ENCODE data around the gene KLHL17. TPM values are rescaled to one million over a fixed set of nuclear protein-coding genes. Genes with fewer than 3 reads are reported as not detected.

KLHL17 gene
- polyA plus RNA-seq, 1 donor (not counting 4 experiments of a cell fraction or from before 2014, with no cell fraction given) = 6.5 TPM

DNA sequence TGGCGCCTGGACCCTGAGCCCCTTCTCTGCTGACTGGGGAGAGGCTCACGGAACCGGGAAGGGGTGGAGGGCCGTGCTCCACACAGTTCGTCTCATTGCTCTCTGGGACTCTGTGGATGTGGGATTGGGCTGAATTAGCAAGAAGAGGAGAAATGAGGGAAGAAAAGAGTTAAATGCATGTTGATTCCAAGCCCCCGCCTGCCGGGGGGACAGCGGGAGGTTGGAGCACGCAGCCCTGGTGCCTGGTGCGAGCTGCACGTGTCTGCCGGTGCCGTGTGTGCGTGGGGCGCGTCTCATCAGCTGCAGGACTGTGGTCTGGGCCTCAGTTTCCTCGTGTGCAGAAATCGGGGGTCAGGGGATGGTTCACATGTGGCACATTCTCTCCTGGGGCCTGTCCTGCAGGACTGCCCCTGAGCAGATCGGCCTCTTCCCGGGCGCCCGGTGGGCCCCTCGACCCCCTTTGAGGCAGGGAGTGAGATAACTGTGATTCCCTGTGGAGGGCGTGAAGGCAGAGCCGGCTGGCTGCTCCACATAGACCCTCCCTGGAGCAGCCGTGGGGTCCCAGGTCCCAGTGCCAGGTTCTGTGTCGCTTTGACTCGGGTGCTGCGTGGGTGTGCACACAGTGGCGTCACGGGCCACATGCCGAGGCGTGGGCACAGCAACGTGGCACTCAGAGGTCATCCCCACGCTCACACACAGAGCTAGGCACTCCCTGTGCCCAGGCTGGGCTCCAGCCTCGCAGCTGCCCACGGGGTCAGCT is 25.2 kb upstream of the KLHL17 start:
- Histone ChIP-seq H3K4me2 (ENCODE audit: control insufficient read depth, extremely low read depth, insufficient read depth, low read depth, low read length) (no peak overlapping the region), H3K27ac (ENCODE audit: control insufficient read depth, insufficient read depth, low read length) (no peak overlapping the region), H3K9me1 (ENCODE audit: control insufficient read depth, extremely low read depth, insufficient read depth, low read length) (no peaks in the 10 kb centered on the region), H4K20me1 (ENCODE audit: control insufficient read depth, extremely low read depth, insufficient read depth, low read length) (no peaks in the 10 kb centered on the region), H3K9ac (ENCODE audit: control insufficient read depth, extremely low read depth, insufficient read depth, low read length) (no peak overlapping the region), H3K79me2 (ENCODE audit: control insufficient read depth, insufficient read depth, low read length) (no peaks in the 10 kb centered on the region), H3K4me3 (ENCODE audit: control insufficient read depth in 2 of 3, extremely low read depth in 1 of 3, insufficient read depth in 2 of 3, low read depth in 1 of 3, low read length in 3 of 3) (no peak overlapping the region), H3K9me3 (ENCODE audit: control insufficient read depth, low read depth, low read length) (no peaks in the 10 kb centered on the region), H3K27me3 (ENCODE audit: control insufficient read depth, extremely low read depth, insufficient read depth, low read length) (peaks cover 79% of the 10 kb centered on the region), H3K4me1 (ENCODE audit: control insufficient read depth, extremely low read depth, insufficient read depth, low read length) (no peaks in the 10 kb centered on the region), H3K36me3 (ENCODE audit: control insufficient read depth in 2 of 2, extremely low read depth in 1 of 2, insufficient read depth in 2 of 2, low read length in 2 of 2) (no peaks in the 10 kb centered on the region), H2AFZ (ENCODE audit: control insufficient read depth, low read length) (no peak overlapping the region)
- FAIRE-seq (no peak), DNase-seq (ENCODE audit: low read depth, low spot score) (no peak)
- TF ChIP-seq EZH2 (IDR thresholded peaks at IDR 0.05; ENCODE audit: low read length) (peak; percentile 97), CTCF (optimal IDR thresholded peaks at IDR 0.05 in 1 of 3, IDR thresholded peaks at IDR 0.05 in 1 of 3, conservative IDR thresholded peaks at IDR 0.05 in 1 of 3; ENCODE audit: extremely low read depth in 1 of 3, insufficient read depth in 2 of 3, low read length in 3 of 3) (no peak)
- dilution Hi-C loops (cut with MboI; ENCODE audit: extremely low pct_ligation_motif_present, low sequenced_read_pairs) = no loop called here

- no peaks in the 10 kb centered on the region for H3K79me2 ChIP-seq (ENCODE audit: control insufficient read depth, insufficient read depth, low read length)
- no peak for TF ChIP-seq EZH2 (IDR thresholded peaks at IDR 0.05; ENCODE audit: low read length)
- no peak for TF ChIP-seq CTCF (optimal IDR thresholded peaks at IDR 0.05 in 1 of 3, IDR thresholded peaks at IDR 0.05 in 1 of 3, conservative IDR thresholded peaks at IDR 0.05 in 1 of 3; ENCODE audit: extremely low read depth in 1 of 3, insufficient read depth in 2 of 3, low read length in 3 of 3)
- H3K9me3 ChIP-seq (ENCODE audit: control insufficient read depth, low read depth, low read length) = no peaks in the 10 kb centered on the region
- H3K27ac ChIP-seq (ENCODE audit: control insufficient read depth, insufficient read depth, low read length) = no peak overlapping the region
- no peaks in the 10 kb centered on the region for H3K36me3 ChIP-seq (ENCODE audit: control insufficient read depth in 2 of 2, extremely low read depth in 1 of 2, insufficient read depth in 2 of 2, low read length in 2 of 2)
- H3K4me2 ChIP-seq (ENCODE audit: control insufficient read depth, extremely low read depth, insufficient read depth, low read depth, low read length) = no peak overlapping the region
- no peak for DNase-seq (ENCODE audit: low read depth, low spot score)
- no peak overlapping the region for H2AFZ ChIP-seq (ENCODE audit: control insufficient read depth, low read length)
- no peak overlapping the region for H3K4me3 ChIP-seq (ENCODE audit: control insufficient read depth in 2 of 3, extremely low read depth in 1 of 3, insufficient read depth in 2 of 3, low read depth in 1 of 3, low read length in 3 of 3)
- no peaks in the 10 kb centered on the region for H4K20me1 ChIP-seq (ENCODE audit: control insufficient read depth, extremely low read depth, insufficient read depth, low read length)
- no peaks in the 10 kb centered on the region for H3K9me1 ChIP-seq (ENCODE audit: control insufficient read depth, extremely low read depth, insufficient read depth, low read length)
- H3K9ac ChIP-seq (ENCODE audit: control insufficient read depth, extremely low read depth, insufficient read depth, low read length) = no peak overlapping the region
- no peak for FAIRE-seq
- peaks cover 79% of the 10 kb centered on the region for H3K27me3 ChIP-seq (ENCODE audit: control insufficient read depth, extremely low read depth, insufficient read depth, low read length)
- H3K4me1 ChIP-seq (ENCODE audit: control insufficient read depth, extremely low read depth, insufficient read depth, low read length) = peaks cover 4% of the 10 kb centered on the region
- dilution Hi-C loops (cut with MboI; ENCODE audit: extremely low pct_ligation_motif_present, low sequenced_read_pairs) = no loop called here
Observed at GRCh38 chr1:935751-936231, 24.6 kb upstream of the KLHL17 start.
